ENCODE results near the gene IRS2. TPM values are rescaled to one million over a fixed set of nuclear protein-coding genes. Genes with fewer than 3 reads are reported as not detected.
A peak's percentile ranks its signal among the peaks of the same experiment; 100 is the strongest.

Gene IRS2
- total RNA-seq, 1 donor from 2014 or later, result 20.1 TPM

DNA sequence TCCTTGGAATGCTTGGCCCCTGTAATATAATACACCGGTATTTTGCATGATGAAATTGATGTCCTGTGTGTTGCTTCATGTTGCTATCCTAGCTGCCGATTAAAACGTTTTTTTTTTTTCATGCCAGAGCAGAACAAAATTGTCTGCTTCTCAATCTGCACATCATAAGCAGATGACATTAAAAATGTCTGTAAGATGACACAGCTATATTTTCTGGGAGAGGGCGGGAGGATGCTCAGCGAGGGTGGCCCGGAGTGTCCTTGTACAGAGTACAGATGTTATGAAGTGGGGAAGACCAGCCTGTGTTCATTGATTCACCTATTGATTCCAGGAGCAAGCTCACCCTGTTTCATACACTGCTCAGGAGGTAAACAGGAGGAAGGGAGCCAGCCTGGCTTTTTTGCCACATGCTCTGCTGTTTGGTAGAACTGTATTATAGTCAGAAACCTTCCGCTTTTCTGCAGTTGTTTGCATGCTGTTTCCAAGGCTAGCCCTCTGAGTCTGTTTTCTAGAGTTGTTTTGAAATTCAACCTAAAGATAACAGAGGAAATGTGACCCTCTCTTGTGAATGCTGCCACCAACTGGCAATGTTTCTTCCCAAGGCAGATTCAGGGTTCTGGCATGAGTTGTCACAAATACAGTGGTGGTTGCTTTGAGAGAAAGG lies 4.7 kb upstream of the IRS2 start:
- Histone ChIP-seq H3K79me2 (ENCODE audit: insufficient read depth, low read length) (no peaks in the 10 kb centered on the region), H2AFZ (ENCODE audit: low read depth, low read length) (no peak overlapping the region), H3K27ac (ENCODE audit: low read depth, low read length) (no peak overlapping the region), H3K36me3 (ENCODE audit: insufficient read depth, low read length) (no peaks in the 10 kb centered on the region), H3K9ac (ENCODE audit: low read length) (no peak overlapping the region), H3K9me3 (ENCODE audit: insufficient read depth, low read depth, low read length) (no peaks in the 10 kb centered on the region), H3K4me3 (ENCODE audit: insufficient read depth, low read depth, low read length) (no peak overlapping the region), H4K20me1 (ENCODE audit: insufficient read depth, low read length) (no peaks in the 10 kb centered on the region), H3K4me1 (ENCODE audit: insufficient read depth, low read length) (peaks cover 3% of the 10 kb centered on the region), H3K4me2 (ENCODE audit: low read length) (no peak overlapping the region), H3K27me3 (ENCODE audit: insufficient read depth, low read length) (no peaks in the 10 kb centered on the region)
- no peaks in the 10 kb centered on the region for H3K9me3 Mint-ChIP-seq (ENCODE audit: unreplicated experiment)
- no peak overlapping the region for H3K4me3 Mint-ChIP-seq (ENCODE audit: unreplicated experiment)
- peaks cover 2% of the 10 kb centered on the region for H3K27me3 Mint-ChIP-seq (ENCODE audit: low read depth, unreplicated experiment)
- FAIRE-seq (peak; percentile 52), DNase-seq (ENCODE audit: low read depth) (no peak)
- no peaks in the 10 kb centered on the region for H3K36me3 Mint-ChIP-seq (ENCODE audit: low read depth, unreplicated experiment)
- TF ChIP-seq, protein P1, sequence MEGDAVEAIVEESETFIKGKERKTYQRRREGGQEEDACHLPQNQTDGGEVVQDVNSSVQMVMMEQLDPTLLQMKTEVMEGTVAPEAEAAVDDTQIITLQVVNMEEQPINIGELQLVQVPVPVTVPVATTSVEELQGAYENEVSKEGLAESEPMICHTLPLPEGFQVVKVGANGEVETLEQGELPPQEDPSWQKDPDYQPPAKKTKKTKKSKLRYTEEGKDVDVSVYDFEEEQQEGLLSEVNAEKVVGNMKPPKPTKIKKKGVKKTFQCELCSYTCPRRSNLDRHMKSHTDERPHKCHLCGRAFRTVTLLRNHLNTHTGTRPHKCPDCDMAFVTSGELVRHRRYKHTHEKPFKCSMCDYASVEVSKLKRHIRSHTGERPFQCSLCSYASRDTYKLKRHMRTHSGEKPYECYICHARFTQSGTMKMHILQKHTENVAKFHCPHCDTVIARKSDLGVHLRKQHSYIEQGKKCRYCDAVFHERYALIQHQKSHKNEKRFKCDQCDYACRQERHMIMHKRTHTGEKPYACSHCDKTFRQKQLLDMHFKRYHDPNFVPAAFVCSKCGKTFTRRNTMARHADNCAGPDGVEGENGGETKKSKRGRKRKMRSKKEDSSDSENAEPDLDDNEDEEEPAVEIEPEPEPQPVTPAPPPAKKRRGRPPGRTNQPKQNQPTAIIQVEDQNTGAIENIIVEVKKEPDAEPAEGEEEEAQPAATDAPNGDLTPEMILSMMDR (IDR thresholded peaks at IDR 0.05; ENCODE audit: insufficient read depth, low read depth, low read length), result peak; percentile 43
- TF ChIP-seq EZH2 (IDR thresholded peaks at IDR 0.05; ENCODE audit: insufficient read depth, low read length), result no peak
- H3K4me1 Mint-ChIP-seq (ENCODE audit: low read depth, unreplicated experiment), result peaks cover 6% of the 10 kb centered on the region
- peak overlapping the region; percentile 60 for H3K27ac Mint-ChIP-seq (ENCODE audit: unreplicated experiment)

DNA sequence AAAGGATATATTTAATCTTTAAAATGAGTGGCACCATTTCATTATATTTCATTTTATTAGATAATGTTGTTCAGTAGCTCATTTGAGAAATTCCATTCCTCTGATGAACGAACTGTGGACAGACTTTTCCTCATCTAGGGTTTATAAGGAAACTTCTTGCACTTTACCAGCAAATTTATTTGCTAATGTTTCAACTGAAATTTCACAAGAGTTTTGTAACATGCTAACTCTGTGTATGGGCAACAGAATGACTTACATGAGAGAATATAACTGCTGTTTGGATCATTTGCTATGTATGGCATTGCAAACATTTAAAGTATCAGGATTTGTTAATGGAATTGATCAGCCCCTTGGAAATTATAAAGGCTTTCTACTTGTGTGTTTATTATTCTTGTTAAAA lies 3.7 kb upstream of the IRS2 start:
- no peak overlapping the region for H3K4me3 ChIP-seq (ENCODE audit: insufficient read depth, low read depth, low read length)
- H3K9me3 Mint-ChIP-seq (ENCODE audit: unreplicated experiment), result no peaks in the 10 kb centered on the region
- peaks cover 2% of the 10 kb centered on the region for H3K79me2 ChIP-seq (ENCODE audit: insufficient read depth, low read length)
- no peaks in the 10 kb centered on the region for H3K36me3 Mint-ChIP-seq (ENCODE audit: low read depth, unreplicated experiment)
- H3K27me3 Mint-ChIP-seq (ENCODE audit: low read depth, unreplicated experiment), result no peaks in the 10 kb centered on the region
- peaks cover 6% of the 10 kb centered on the region for H3K4me1 Mint-ChIP-seq (ENCODE audit: low read depth, unreplicated experiment)
- no peak for DNase-seq (ENCODE audit: low read depth)
- H3K27me3 ChIP-seq (ENCODE audit: insufficient read depth, low read length), result no peaks in the 10 kb centered on the region
- H3K4me2 ChIP-seq (ENCODE audit: low read length), result no peak overlapping the region
- H2AFZ ChIP-seq (ENCODE audit: low read depth, low read length), result no peak overlapping the region
- H4K20me1 ChIP-seq (ENCODE audit: insufficient read depth, low read length), result peaks cover 2% of the 10 kb centered on the region
- H3K4me1 ChIP-seq (ENCODE audit: insufficient read depth, low read length), result peaks cover 3% of the 10 kb centered on the region
- H3K36me3 ChIP-seq (ENCODE audit: insufficient read depth, low read length), result no peaks in the 10 kb centered on the region
- TF ChIP-seq, protein P1 (IDR thresholded peaks at IDR 0.05; ENCODE audit: insufficient read depth, low read depth, low read length), result no peak
- no peak for TF ChIP-seq EZH2 (IDR thresholded peaks at IDR 0.05; ENCODE audit: insufficient read depth, low read length)
- H3K9ac ChIP-seq (ENCODE audit: low read length), result no peak overlapping the region
- no peak overlapping the region for H3K27ac Mint-ChIP-seq (ENCODE audit: unreplicated experiment)
- H3K9me3 ChIP-seq (ENCODE audit: insufficient read depth, low read depth, low read length), result no peaks in the 10 kb centered on the region
- FAIRE-seq, result no peak
- H3K4me3 Mint-ChIP-seq (ENCODE audit: unreplicated experiment), result no peak overlapping the region
- no peak overlapping the region for H3K27ac ChIP-seq (ENCODE audit: low read depth, low read length)

DNA sequence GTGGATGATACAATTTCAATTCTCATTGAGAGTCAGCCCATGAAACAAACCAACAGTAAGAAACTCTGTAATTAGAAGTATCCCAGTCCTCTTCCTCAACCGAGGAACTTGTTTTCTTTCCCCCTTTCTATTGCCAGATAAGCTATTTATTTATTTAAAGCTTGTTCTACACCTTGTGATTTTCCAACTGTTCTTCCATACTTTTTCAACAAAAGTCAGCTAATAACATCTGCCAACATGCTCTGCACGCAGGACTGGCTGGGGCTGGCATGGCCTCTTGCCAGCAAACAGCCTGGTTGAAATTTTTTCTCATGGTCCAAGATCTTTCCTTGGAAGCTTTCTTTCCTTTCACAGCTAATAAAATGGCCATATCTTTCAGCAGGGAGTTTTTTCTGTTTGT lies 2.9 kb upstream of the IRS2 start:
- TF ChIP-seq, protein P1 (IDR thresholded peaks at IDR 0.05; ENCODE audit: insufficient read depth, low read depth, low read length), result no peak
- no peak for TF ChIP-seq EZH2 (IDR thresholded peaks at IDR 0.05; ENCODE audit: insufficient read depth, low read length)
- H3K4me3 Mint-ChIP-seq (ENCODE audit: unreplicated experiment), result no peak overlapping the region
- no peak for DNase-seq (ENCODE audit: low read depth)
- peaks cover 4% of the 10 kb centered on the region for H4K20me1 ChIP-seq (ENCODE audit: insufficient read depth, low read length)
- no peak overlapping the region for H3K27ac ChIP-seq (ENCODE audit: low read depth, low read length)
- H3K27me3 ChIP-seq (ENCODE audit: insufficient read depth, low read length), result no peaks in the 10 kb centered on the region
- no peaks in the 10 kb centered on the region for H3K9me3 Mint-ChIP-seq (ENCODE audit: unreplicated experiment)
- no peak overlapping the region for H3K27ac Mint-ChIP-seq (ENCODE audit: unreplicated experiment)
- H3K4me2 ChIP-seq (ENCODE audit: low read length), result no peak overlapping the region
- H3K4me3 ChIP-seq (ENCODE audit: insufficient read depth, low read depth, low read length), result no peak overlapping the region
- H3K36me3 ChIP-seq (ENCODE audit: insufficient read depth, low read length), result no peaks in the 10 kb centered on the region
- no peaks in the 10 kb centered on the region for H3K36me3 Mint-ChIP-seq (ENCODE audit: low read depth, unreplicated experiment)
- H2AFZ ChIP-seq (ENCODE audit: low read depth, low read length), result no peak overlapping the region
- H3K9ac ChIP-seq (ENCODE audit: low read length), result no peak overlapping the region
- no peaks in the 10 kb centered on the region for H3K9me3 ChIP-seq (ENCODE audit: insufficient read depth, low read depth, low read length)
- peaks cover 7% of the 10 kb centered on the region for H3K79me2 ChIP-seq (ENCODE audit: insufficient read depth, low read length)
- FAIRE-seq, result no peak
- no peaks in the 10 kb centered on the region for H3K27me3 Mint-ChIP-seq (ENCODE audit: low read depth, unreplicated experiment)
- peaks cover 6% of the 10 kb centered on the region for H3K4me1 Mint-ChIP-seq (ENCODE audit: low read depth, unreplicated experiment)
- peaks cover 6% of the 10 kb centered on the region for H3K4me1 ChIP-seq (ENCODE audit: insufficient read depth, low read length)

All from astrocyte (in vitro differentiated cells and primary cell).